NT2/D1 (cell line): ENCODE results near the gene KDM4B.

Experiments
- YY1 ChIP-seq: IDR thresholded peaks from 2 replicates; pipeline ENCODE4 v1.6.1; 2011; ENCODE audit not compliant: insufficient read length, insufficient read depth
- ZNF274 ChIP-seq: IDR thresholded peaks from 2 replicates; pipeline ENCODE4 v1.6.1; 2011; ENCODE audit warnings: mild to moderate bottlenecking, low read depth, low read length

DNA sequence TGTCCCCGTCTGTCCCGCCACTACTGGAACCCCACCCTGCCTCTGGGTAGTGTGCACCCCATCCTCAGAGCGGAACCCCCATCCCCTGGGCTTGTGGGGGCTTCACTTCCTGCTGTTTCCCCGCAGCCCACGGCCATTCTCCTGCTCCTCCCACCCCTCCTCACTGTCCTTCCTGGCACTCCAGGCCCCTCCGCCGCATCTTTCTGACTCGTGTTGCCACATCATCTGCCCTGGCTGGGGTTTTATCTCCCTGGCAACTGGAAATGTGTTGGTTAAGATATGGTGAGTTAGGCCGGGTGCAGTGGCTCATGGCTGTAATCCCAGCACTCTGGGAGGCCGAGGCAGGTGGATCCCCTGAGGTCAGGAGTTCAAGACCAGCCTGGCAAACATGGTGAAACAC lies 37.3 kb downstream of the KDM4B start:
- TF ChIP-seq YY1 (no peak), ZNF274 (no peak)
